Hepatocyte (in vitro differentiated cells): ENCODE results near the gene CMIP. TPM values are rescaled to one million over a fixed set of nuclear protein-coding genes. Genes with fewer than 3 reads are reported as not detected.

Experiments used
- DNase-seq: peaks from one replicate; pipeline ENCODE4 v3.0.0-alpha.2; 2016; ENCODE audit warnings: low spot score
- H2AFZ ChIP-seq: fragments of 200-600 bp; sonication (generic); 2 replicates; pipeline ENCODE4 v1.6.0; 2016; ENCODE audit warnings: antibody characterized with exemption, mild to moderate bottlenecking
- H3K27ac ChIP-seq: fragments of 200-600 bp; sonication (generic); 2 replicates; pipeline ENCODE4 v1.5.1; 2016; ENCODE audit warnings: mild to moderate bottlenecking
- H3K27me3 ChIP-seq: fragments of 200-600 bp; sonication (generic); 2 replicates; pipeline ENCODE4 v1.6.1; 2016
- H3K36me3 ChIP-seq: fragments of 200-600 bp; sonication (generic); replicated peaks from 2 replicates; pipeline ENCODE4 v1.5.1; 2016; ENCODE audit warnings: low read depth; ENCODE audit not compliant: insufficient read depth
- H3K4me1 ChIP-seq: fragments of 200-600 bp; sonication (generic); 2 replicates; pipeline ENCODE4 v1.5.1; 2016; ENCODE audit warnings: mild to moderate bottlenecking, moderate library complexity; ENCODE audit not compliant: insufficient read depth
- H3K4me2 ChIP-seq: fragments of 200-600 bp; sonication (generic); 2 replicates; pipeline ENCODE4 v1.6.0; 2016
- H3K4me3 ChIP-seq: fragments of 200-600 bp; sonication (generic); 2 replicates; pipeline ENCODE4 v1.5.1; 2016; ENCODE audit warnings: mild to moderate bottlenecking
- H3K79me2 ChIP-seq: fragments of 200-600 bp; sonication (generic); 2 replicates; pipeline ENCODE4 v1.6.0; 2017; ENCODE audit warnings: mild to moderate bottlenecking
- H3K9me2 ChIP-seq: fragments of 200-600 bp; sonication (generic); replicated peaks from 2 replicates; pipeline ENCODE4 v1.6.0; 2017; ENCODE audit warnings: mild to moderate bottlenecking; ENCODE audit not compliant: insufficient read depth
- H3K9me3 ChIP-seq: fragments of 200-600 bp; sonication (generic); 2 replicates; pipeline ENCODE4 v1.5.1; 2016; ENCODE audit warnings: low read depth, mild to moderate bottlenecking
- H4K20me1 ChIP-seq: fragments of 200-600 bp; sonication (generic); 2 replicates; pipeline ENCODE4 v1.6.0; 2016; ENCODE audit warnings: mild to moderate bottlenecking; ENCODE audit not compliant: insufficient read depth, poor library complexity, severe bottlenecking
- EZH2 ChIP-seq: fragments of 200-600 bp; sonication (generic); IDR thresholded peaks from 2 replicates; pipeline ENCODE4 v1.6.1; 2016; ENCODE audit warnings: antibody characterized with exemption, mild to moderate bottlenecking, borderline replicate concordance
- EZH2phosphoT487 ChIP-seq: fragments of 200-600 bp; sonication (generic); IDR thresholded peaks from one replicate; pipeline ENCODE4 v1.6.1; 2018; ENCODE audit warnings: antibody characterized with exemption, mild to moderate bottlenecking, low read depth, moderate library complexity; ENCODE audit not compliant: unreplicated experiment, severe bottlenecking
- WGBS: methylation state at CpG from one replicate; pipeline ENCODE4 v1.1.6; 2016; ENCODE audit warnings: low lambda C conversion rate; ENCODE audit errors: missing lambda C conversion rate; 5-methylcytosine and 5-hydroxymethylcytosine counted together
- polyA plus RNA-seq: library from polyadenylated mRNA; unstranded; fragments of >200 nt; fragmentation: Nextera tagmentation; extraction: Ambion mirVana; gene quantifications from 2 replicates; pipeline ENCODE4 v1.2.1, GENCODE V29; 2016
- total RNA-seq: library from RNA; depleted of rRNA; stranded (reverse); fragments of >200 nt; gene quantifications from 2 replicates; pipeline ENCODE4 v1.2.3, GENCODE V29; 2014
- TF ChIP-seq, protein P1 (sequence below): fragments of 200-600 bp; sonication (generic); IDR thresholded peaks from 2 replicates; pipeline ENCODE4 v1.5.1; 2016; ENCODE audit warnings: antibody characterized with exemption, mild to moderate bottlenecking; ENCODE audit not compliant: poor library complexity

CMIP gene
- total and polyA plus RNA-seq, 2 experiments from 2014 or later: 5.8 to 17.8 TPM

DNA sequence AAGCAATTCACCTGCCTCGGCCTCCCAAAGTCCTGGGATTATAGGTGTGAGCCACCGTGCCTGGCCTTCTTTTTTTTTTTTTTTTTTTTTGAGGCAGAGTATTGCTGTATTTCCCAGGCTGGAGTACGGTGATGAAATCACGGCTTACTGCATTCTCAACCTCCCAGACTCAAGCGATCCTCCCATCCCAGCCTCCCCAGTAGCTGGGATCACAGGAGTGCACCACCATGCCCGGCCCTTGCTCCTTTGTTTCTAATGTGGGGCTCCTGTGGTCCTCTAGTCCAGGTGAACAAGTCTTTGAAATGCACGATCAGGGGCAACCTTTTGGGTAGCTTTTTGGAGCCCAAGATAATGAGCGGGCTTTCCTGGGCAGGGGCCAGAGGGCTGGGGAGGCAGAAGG lies 23.2 kb downstream of the CMIP start:
- peaks cover 3% of the 10 kb centered on the region for H3K4me1 ChIP-seq
- H3K9me3 ChIP-seq: no peaks in the 10 kb centered on the region
- 92% methylated on average over 8 of the region's 8 CpGs for WGBS
- H2AFZ ChIP-seq: no peak overlapping the region
- H3K27ac ChIP-seq: no peak overlapping the region
- H3K9me2 ChIP-seq: no peaks in the 10 kb centered on the region
- DNase-seq: no peak
- peaks cover 85% of the 10 kb centered on the region for H4K20me1 ChIP-seq
- no peak overlapping the region for H3K4me2 ChIP-seq
- H3K79me2 ChIP-seq: peaks cover 99% of the 10 kb centered on the region
- no peaks in the 10 kb centered on the region for H3K36me3 ChIP-seq
- TF ChIP-seq EZH2 (no peak), EZH2phosphoT487 (no peak)
- TF ChIP-seq, protein P1, sequence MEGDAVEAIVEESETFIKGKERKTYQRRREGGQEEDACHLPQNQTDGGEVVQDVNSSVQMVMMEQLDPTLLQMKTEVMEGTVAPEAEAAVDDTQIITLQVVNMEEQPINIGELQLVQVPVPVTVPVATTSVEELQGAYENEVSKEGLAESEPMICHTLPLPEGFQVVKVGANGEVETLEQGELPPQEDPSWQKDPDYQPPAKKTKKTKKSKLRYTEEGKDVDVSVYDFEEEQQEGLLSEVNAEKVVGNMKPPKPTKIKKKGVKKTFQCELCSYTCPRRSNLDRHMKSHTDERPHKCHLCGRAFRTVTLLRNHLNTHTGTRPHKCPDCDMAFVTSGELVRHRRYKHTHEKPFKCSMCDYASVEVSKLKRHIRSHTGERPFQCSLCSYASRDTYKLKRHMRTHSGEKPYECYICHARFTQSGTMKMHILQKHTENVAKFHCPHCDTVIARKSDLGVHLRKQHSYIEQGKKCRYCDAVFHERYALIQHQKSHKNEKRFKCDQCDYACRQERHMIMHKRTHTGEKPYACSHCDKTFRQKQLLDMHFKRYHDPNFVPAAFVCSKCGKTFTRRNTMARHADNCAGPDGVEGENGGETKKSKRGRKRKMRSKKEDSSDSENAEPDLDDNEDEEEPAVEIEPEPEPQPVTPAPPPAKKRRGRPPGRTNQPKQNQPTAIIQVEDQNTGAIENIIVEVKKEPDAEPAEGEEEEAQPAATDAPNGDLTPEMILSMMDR: no peak
- H3K27me3 ChIP-seq: no peaks in the 10 kb centered on the region
- H3K4me3 ChIP-seq: no peak overlapping the region

DNA sequence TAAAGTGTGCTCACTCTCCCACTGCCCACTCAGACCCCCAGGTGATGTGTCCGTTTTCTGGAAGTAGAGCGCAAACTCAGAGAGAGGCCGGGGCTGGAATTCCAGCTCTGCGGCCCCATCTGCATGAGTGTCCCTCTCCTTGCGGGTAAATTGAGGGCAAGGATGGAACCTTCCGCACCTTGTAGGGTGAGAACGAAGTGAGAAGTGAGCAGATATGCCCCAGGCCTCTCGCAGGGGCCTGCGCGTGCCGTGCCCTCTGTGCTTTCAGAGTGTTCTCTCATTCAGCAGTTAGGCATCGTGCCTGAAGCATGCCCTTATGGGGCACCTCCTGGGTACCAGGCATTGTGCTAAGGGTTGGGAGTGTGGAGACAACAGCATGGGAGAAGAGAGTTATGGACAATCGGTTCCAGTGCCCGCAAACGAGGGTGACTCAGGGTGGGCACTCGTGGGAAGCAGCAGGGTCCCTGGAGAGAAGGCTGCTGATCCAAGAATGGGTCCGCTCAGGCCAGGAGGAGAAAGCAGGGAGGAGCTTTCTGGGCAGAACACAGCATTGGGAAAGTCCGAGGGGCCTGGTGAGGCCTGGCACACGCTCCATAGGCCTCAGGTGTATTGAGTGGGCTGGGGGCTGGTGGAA lies 23.8 kb downstream of the CMIP start:
- 96% methylated on average over 19 of the region's 19 CpGs for WGBS

DNA sequence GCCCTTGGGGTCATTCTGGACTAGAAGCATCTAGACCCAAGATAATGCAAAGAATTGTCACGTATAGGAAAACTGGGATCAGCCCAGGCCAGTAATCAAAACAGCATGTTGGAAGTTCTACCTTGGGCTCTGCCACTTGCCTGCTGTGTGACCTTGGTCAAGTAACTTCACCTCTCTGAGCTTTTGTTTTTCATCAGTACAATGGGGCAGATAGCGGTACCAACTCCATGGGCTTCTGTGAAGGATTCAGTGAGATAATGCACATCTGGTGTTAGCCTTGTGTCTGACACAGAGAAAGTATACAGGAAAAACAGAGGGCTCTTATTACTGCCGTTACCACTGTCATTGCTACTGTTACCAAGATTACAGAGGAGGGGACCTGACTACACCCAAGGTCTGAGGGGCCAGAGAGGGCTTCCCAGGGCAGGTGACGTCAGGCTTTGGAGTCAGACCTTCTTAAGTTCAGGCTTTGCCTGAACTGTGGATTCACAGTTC lies 24.6 kb downstream of the CMIP start:
- H3K4me2 ChIP-seq: no peak overlapping the region
- WGBS: 81% methylated on average over 4 of the region's 4 CpGs
- no peaks in the 10 kb centered on the region for H3K9me2 ChIP-seq
- DNase-seq: no peak
- peaks cover 85% of the 10 kb centered on the region for H4K20me1 ChIP-seq
- peaks cover 99% of the 10 kb centered on the region for H3K79me2 ChIP-seq
- no peaks in the 10 kb centered on the region for H3K36me3 ChIP-seq
- no peak overlapping the region for H2AFZ ChIP-seq
- H3K27ac ChIP-seq: no peak overlapping the region
- H3K4me3 ChIP-seq: no peak overlapping the region
- TF ChIP-seq, protein P1: no peak
- no peak for TF ChIP-seq EZH2phosphoT487
- TF ChIP-seq EZH2: no peak
- peaks cover 11% of the 10 kb centered on the region for H3K4me1 ChIP-seq
- H3K9me3 ChIP-seq: no peaks in the 10 kb centered on the region
- no peaks in the 10 kb centered on the region for H3K27me3 ChIP-seq

More for the DNA sequence above, 23.8 kb downstream of the CMIP start:
- H3K27me3 ChIP-seq: no peaks in the 10 kb centered on the region
- no peak overlapping the region for H2AFZ ChIP-seq
- no peaks in the 10 kb centered on the region for H3K9me3 ChIP-seq
- H3K9me2 ChIP-seq: no peaks in the 10 kb centered on the region
- H3K4me1 ChIP-seq: peaks cover 3% of the 10 kb centered on the region
- no peak for DNase-seq
- H4K20me1 ChIP-seq: peaks cover 86% of the 10 kb centered on the region
- no peaks in the 10 kb centered on the region for H3K36me3 ChIP-seq
- no peak overlapping the region for H3K4me2 ChIP-seq
- no peak overlapping the region for H3K4me3 ChIP-seq
- TF ChIP-seq EZH2phosphoT487: no peak
- TF ChIP-seq, protein P1: no peak
- no peak for TF ChIP-seq EZH2
- no peak overlapping the region for H3K27ac ChIP-seq
- H3K79me2 ChIP-seq: peaks cover 99% of the 10 kb centered on the region
